Pons (tissue), 1 donor: ENCODE data around the gene CDC123.
"Not testable (repeated sequence)": the region's sequence is repeated elsewhere in the genome, so short reads cannot be mapped to it uniquely, and the experiment has no call there.

Experiments used
- DNase-seq: peaks from one replicate; pipeline ENCODE4 v3.0.0-alpha.2; 2016; ENCODE audit warnings: low spot score

CDC123 gene

GRCh38 chr10:12189426-12189825 is 6.6 kb upstream of the CDC123 start:
- no peak for DNase-seq

GRCh38 chr10:12191715-12192114 is 4.3 kb upstream of the CDC123 start:
- no peak for DNase-seq

GRCh38 chr10:12193193-12193592 is 2.8 kb upstream of the CDC123 start:
- DNase-seq, result no peak

GRCh38 chr10:12194752-12195271 is 1.2 kb upstream of the CDC123 start:
- DNase-seq, result peak; percentile 26

GRCh38 chr10:12195281-12195602 is 746 bp upstream of the CDC123 start:
- no peak for DNase-seq

GRCh38 chr10:12196531-12197211 is 683 bp downstream of the CDC123 start:
- no peak for DNase-seq

GRCh38 chr10:12198156-12198555 is 2.2 kb downstream of the CDC123 start:
- DNase-seq, result no peak

- DNase-seq, result no peak
Observed at GRCh38 chr10:12200850-12201249, 4.9 kb downstream of the CDC123 start.

GRCh38 chr10:12201543-12201942 is 5.6 kb downstream of the CDC123 start:
- DNase-seq, result no peak

- no peak for DNase-seq
Observed at GRCh38 chr10:12202226-12202625, 6.2 kb downstream of the CDC123 start.

GRCh38 chr10:12205082-12205481 is 9.1 kb downstream of the CDC123 start:
- DNase-seq, result no peak

- DNase-seq, result no peak
Observed at GRCh38 chr10:12207114-12207513, 11.1 kb downstream of the CDC123 start.

GRCh38 chr10:12208460-12208859 is 12.5 kb downstream of the CDC123 start:
- no peak for DNase-seq

- DNase-seq, result no peak
Observed at GRCh38 chr10:12212454-12212853, 16.5 kb downstream of the CDC123 start.

GRCh38 chr10:12213621-12214020 is 17.6 kb downstream of the CDC123 start:
- no peak for DNase-seq

- no peak for DNase-seq
Observed at GRCh38 chr10:12214093-12214492, 18.1 kb downstream of the CDC123 start.

- DNase-seq, result peak; percentile 62
Observed at GRCh38 chr10:12214763-12215218, 18.8 kb downstream of the CDC123 start.

GRCh38 chr10:12218991-12219390 is 23.0 kb downstream of the CDC123 start:
- DNase-seq, result no peak

- no peak for DNase-seq
Observed at GRCh38 chr10:12221323-12222298, 25.6 kb downstream of the CDC123 start.

- DNase-seq, result no peak
Observed at GRCh38 chr10:12225444-12225843, 29.5 kb downstream of the CDC123 start.

GRCh38 chr10:12226438-12226837 is 30.4 kb downstream of the CDC123 start:
- not testable (repeated sequence) for DNase-seq

GRCh38 chr10:12228851-12229250 is 32.9 kb downstream of the CDC123 start:
- DNase-seq, result no peak

GRCh38 chr10:12234687-12235086 is 38.7 kb downstream of the CDC123 start:
- DNase-seq, result not testable (repeated sequence)
